A673 (cell line): ENCODE results near the gene DIP2A.

Source experiments
- CTCF ChIP-seq: fragments of 300-800, 200-600 bp; sonication (generic); conservative IDR thresholded peaks from 2 replicates; pipeline ENCODE4 v1.5.1; 2017; ENCODE audit warnings: low read depth, mild to moderate bottlenecking, antibody characterized with exemption, low read length, moderate library complexity, mixed read lengths
- EZH2 ChIP-seq: fragments of 200-600 bp; sonication (generic); IDR thresholded peaks from 2 replicates; pipeline ENCODE4 v1.6.1; 2017; ENCODE audit warnings: borderline replicate concordance, low read depth, mild to moderate bottlenecking, mixed read lengths, antibody characterized with exemption, low read length; ENCODE audit not compliant: poor library complexity, severe bottlenecking

GRCh38 chr21:46610018-46610701 is 151.5 kb downstream of the DIP2A start:
- TF ChIP-seq CTCF: no peak
- no peak for TF ChIP-seq EZH2
